ENCODE data around the gene SACM1L.

The SACM1L gene

DNA sequence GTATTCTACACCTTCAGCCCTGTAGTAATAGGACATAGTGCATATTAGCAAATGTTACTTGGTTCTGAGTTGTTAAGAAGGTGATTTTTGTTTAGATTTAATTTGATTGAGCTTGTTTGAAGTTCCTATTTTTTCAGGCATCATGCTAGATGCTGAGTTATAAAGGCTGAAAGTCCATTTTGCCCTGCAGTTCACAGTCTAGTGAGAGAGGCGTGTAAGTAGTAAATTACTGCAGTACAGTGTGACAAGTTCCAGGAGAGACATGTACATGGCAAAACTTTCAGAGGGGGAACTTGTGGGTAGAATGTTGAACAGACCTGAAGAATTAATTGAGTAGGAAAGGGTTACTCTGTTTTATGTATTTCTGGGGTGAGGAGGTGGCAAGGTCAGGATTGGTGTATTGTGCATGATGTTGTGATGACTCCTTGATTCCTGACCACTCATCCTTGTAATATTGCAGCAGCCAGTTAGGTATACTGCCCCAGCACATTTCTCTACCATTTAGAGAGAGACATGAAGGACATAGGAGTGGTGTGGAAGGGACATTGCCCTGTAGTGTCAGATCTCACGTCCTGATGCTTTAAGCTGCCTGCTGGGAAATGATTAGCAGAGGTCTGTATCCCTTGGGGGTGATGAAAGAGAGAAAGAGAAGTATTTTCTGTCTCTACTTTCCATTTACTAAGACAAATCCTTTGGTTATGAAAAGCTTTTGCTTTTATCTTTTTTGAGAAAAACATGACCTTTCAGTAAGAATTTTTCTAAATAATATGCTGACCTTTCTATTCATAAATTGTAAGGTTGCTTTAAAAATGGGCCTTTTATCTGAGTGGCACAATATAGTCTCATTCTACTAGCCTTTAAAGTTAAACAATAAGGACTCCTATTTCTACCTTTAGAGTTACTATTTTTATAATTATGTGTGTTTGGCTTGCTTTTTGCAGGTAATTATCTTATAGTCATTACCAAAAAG, 16.9 kb downstream of the SACM1L start:
- H3K4me1 ChIP-seq (ENCODE audit: control insufficient read depth, insufficient read depth, low read length) = no peaks in the 10 kb centered on the region
- H3K9ac ChIP-seq (ENCODE audit: low read length) = no peak overlapping the region
- H3K36me3 ChIP-seq (ENCODE audit: control insufficient read depth, insufficient read depth, low read length) = peaks cover 10% of the 10 kb centered on the region
- H3K27ac ChIP-seq (ENCODE audit: low read depth, low read length) = no peak overlapping the region
- H3K4me3 ChIP-seq (ENCODE audit: low read length) = no peak overlapping the region
- no peaks in the 10 kb centered on the region for H3K27me3 ChIP-seq (ENCODE audit: control insufficient read depth, insufficient read depth, low read length)

DNA sequence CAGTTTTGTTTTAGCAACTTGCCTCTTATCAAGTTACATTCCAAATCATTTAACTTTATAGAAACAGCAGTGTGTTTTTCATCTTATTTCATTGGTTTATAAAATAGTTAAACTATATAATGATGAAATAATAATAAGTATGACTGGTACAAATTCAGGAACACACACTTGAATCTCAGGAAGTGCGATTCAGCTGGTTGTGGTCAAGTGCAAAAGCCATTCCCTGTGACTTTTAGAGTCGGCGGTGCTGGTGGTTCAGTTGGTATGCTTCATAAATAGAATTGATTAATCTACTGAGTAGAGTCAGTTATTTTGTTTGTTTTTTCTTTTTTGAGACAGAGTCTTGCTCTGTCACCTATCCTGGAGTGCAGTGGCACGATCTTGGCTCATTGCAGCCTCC, 22.7 kb downstream of the SACM1L start:
- H3K4me3 ChIP-seq (ENCODE audit: low read length) = no peak overlapping the region
- H3K4me1 ChIP-seq (ENCODE audit: control insufficient read depth, insufficient read depth, low read length) = no peaks in the 10 kb centered on the region
- no peak overlapping the region for H3K9ac ChIP-seq (ENCODE audit: low read length)
- H3K36me3 ChIP-seq (ENCODE audit: control insufficient read depth, insufficient read depth, low read length) = peaks cover 10% of the 10 kb centered on the region
- no peak overlapping the region for H3K27ac ChIP-seq (ENCODE audit: low read depth, low read length)
- H3K27me3 ChIP-seq (ENCODE audit: control insufficient read depth, insufficient read depth, low read length) = no peaks in the 10 kb centered on the region

DNA sequence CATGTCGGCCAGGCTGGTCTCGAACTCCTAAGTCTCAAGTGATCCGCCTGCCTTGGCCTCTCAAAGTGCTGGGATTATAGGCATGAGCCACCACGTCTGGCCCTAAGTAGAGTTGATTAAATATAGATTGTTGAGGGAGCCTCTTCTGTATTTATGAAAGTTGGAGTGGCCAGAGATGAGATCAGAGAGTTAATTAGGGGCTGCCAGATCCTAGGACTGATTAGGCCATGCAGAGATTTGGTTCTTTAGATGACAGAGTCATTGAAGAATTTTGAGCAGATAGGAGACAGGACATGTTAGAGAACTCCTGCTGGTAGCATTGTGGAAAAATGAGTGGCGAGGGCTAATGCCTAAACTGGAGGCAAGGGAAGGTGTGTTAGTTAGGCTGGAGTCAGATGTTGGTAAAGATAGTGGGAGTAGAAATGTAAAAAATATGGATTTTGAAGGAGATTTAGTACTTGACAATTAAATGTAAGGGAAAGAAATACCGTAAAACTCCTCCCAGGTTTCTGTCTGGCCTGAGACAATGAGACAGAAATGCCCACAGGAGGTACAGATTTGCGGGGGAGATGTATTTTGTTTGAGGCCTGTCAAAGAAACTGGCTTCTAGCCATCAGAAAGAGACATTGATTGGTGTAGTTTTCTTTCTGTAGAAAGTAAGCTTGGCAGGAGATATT, 23.4 kb downstream of the SACM1L start:
- no peaks in the 10 kb centered on the region for H3K4me1 ChIP-seq (ENCODE audit: control insufficient read depth, insufficient read depth, low read length)
- peaks cover 7% of the 10 kb centered on the region for H3K36me3 ChIP-seq (ENCODE audit: control insufficient read depth, insufficient read depth, low read length)
- H3K27me3 ChIP-seq (ENCODE audit: control insufficient read depth, insufficient read depth, low read length) = no peaks in the 10 kb centered on the region
- H3K27ac ChIP-seq (ENCODE audit: low read depth, low read length) = no peak overlapping the region
- no peak overlapping the region for H3K9ac ChIP-seq (ENCODE audit: low read length)
- H3K4me3 ChIP-seq (ENCODE audit: low read length) = no peak overlapping the region

DNA sequence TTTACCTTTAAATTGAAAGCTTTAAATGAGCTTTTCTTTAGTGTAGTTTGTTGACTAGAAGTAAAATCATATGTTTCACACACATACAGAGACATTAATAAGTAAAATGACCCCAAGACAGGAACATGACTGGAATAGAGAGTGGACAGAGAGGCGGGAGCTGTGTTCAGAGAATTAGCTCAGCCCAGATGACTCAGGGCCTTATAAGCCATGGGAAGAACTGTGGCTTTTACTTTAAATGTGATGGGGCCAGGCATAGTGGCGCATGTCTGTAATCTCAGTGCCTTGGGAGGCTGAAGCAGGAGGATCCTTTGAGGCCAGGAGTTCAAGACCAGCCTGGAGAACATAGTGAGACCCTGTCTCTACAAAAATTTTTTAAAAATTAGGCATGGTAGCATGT, 26.7 kb downstream of the SACM1L start:
- Histone ChIP-seq H3K4me1 (ENCODE audit: control insufficient read depth, insufficient read depth, low read length) (no peaks in the 10 kb centered on the region), H3K36me3 (ENCODE audit: control insufficient read depth, insufficient read depth, low read length) (peaks cover 4% of the 10 kb centered on the region), H3K27me3 (ENCODE audit: control insufficient read depth, insufficient read depth, low read length) (no peaks in the 10 kb centered on the region), H3K27ac (ENCODE audit: low read depth, low read length) (no peak overlapping the region), H3K4me3 (ENCODE audit: low read length) (no peak overlapping the region), H3K9ac (ENCODE audit: low read length) (no peak overlapping the region)

DNA sequence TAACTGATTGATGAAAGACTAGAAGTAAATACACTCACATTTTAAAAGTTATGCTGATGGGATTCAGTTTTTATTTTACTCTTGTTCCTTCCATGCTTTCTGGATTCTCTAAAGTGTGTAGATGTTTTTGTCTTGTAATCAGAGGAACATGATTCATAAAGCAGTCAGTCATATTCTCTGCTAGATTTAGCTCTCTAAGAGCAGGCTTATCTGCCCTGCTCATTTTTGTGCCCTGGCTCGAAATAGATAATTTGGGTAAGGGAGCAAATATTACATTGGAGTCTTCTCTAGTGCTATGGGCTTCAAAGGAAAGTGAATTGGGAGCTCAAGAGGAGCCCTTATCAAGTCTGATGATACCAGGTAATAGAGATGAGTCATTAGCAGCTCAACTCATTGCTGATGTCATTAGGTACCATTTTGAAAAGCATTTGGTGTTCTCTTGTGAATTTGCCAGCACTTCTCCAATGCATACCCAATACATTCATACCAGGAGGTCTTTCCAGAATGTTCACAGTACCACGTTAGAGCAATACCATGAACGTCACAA, 27.7 kb downstream of the SACM1L start:
- Histone ChIP-seq H3K4me1 (ENCODE audit: control insufficient read depth, insufficient read depth, low read length) (no peaks in the 10 kb centered on the region), H3K4me3 (ENCODE audit: low read length) (no peak overlapping the region), H3K27ac (ENCODE audit: low read depth, low read length) (no peak overlapping the region), H3K27me3 (ENCODE audit: control insufficient read depth, insufficient read depth, low read length) (no peaks in the 10 kb centered on the region), H3K36me3 (ENCODE audit: control insufficient read depth, insufficient read depth, low read length) (no peaks in the 10 kb centered on the region), H3K9ac (ENCODE audit: low read length) (no peak overlapping the region)

DNA sequence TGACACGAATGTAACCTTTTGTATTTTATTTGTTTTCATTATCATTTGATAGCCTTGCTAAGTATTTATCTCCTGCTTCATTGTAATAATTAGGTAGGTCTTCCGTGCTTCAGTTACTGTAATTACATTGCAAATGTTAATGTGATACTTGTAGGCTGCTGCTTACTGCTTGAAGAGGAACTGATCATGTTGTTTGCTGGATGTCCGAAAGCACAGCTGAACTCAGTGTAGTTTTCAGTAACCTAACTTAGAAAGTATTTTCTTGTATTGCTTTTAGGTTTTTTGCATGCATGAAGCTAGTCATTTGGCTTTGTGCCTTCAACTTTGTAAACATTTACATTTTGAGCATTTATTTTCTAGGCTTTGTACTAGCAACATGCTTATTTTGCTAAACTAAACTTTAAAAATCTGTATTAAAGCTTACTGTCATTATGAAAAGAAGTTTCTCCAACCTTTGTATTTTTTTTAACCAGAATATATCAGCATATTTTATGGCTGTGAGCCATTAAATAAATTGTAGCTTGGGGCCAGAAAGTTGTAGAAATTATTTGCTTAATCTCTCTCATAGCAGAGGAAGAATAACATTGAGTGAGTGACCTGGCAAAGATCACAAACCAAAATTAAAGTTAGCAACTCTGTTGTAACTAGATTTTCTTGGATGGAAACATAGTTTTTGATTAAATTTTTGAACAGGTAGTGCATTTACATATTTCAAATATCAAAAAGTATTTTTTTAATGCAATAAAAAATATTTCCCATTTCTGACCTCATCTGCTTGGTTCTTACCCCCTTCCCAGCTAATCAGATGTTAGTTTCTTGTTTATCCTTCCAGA, 30.7 kb downstream of the SACM1L start:
- no peak overlapping the region for H3K9ac ChIP-seq (ENCODE audit: low read length)
- no peaks in the 10 kb centered on the region for H3K4me1 ChIP-seq (ENCODE audit: control insufficient read depth, insufficient read depth, low read length)
- peaks cover 2% of the 10 kb centered on the region for H3K36me3 ChIP-seq (ENCODE audit: control insufficient read depth, insufficient read depth, low read length)
- no peak overlapping the region for H3K27ac ChIP-seq (ENCODE audit: low read depth, low read length)
- H3K27me3 ChIP-seq (ENCODE audit: control insufficient read depth, insufficient read depth, low read length) = no peaks in the 10 kb centered on the region
- H3K4me3 ChIP-seq (ENCODE audit: low read length) = no peak overlapping the region

DNA sequence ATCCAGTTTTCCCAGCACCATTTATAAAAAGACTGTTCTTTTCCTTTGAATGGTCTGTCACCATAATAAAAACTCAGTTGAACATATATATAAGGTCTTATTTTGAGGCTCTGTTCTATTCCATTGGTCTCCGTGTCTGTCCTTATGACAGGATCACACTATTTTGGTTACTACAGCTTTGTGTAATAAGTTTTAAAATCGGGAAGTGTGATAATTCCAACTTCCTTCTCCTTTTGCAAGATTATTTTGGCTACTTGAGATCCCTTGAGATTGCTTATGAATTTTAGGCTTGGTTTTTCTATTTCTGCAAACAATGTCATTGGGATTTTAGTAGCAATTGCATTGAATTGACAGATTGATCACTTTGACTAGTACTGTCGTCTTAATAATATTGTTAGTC, 35.7 kb downstream of the SACM1L start:
- H3K36me3 ChIP-seq (ENCODE audit: control insufficient read depth, insufficient read depth, low read length) = peaks cover 2% of the 10 kb centered on the region
- no peaks in the 10 kb centered on the region for H3K27me3 ChIP-seq (ENCODE audit: control insufficient read depth, insufficient read depth, low read length)
- H3K4me3 ChIP-seq (ENCODE audit: low read length) = no peak overlapping the region
- no peaks in the 10 kb centered on the region for H3K4me1 ChIP-seq (ENCODE audit: control insufficient read depth, insufficient read depth, low read length)
- no peak overlapping the region for H3K27ac ChIP-seq (ENCODE audit: low read depth, low read length)
- H3K9ac ChIP-seq (ENCODE audit: low read length) = no peak overlapping the region

DNA sequence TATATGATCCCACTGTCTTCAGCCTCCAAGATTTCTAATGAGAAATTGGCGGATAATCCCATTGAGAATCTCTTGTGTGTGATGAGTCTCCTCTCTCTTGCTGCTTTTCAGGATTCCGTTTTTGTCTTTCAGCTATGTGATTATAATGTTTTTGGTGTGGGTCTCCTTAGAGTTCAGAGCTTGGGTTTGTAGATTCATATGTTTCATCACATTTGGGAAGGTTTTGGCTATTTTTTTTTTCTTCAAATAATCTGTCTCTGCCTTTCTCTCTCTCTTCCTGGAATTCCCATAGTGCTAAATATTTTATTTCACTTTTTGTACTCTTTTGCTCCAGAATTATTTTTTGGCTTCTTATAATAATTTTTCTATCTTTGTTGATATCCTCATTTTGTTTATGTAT, 40.4 kb downstream of the SACM1L start:
- no peaks in the 10 kb centered on the region for H3K4me1 ChIP-seq (ENCODE audit: control insufficient read depth, insufficient read depth, low read length)
- no peaks in the 10 kb centered on the region for H3K27me3 ChIP-seq (ENCODE audit: control insufficient read depth, insufficient read depth, low read length)
- peaks cover 12% of the 10 kb centered on the region for H3K36me3 ChIP-seq (ENCODE audit: control insufficient read depth, insufficient read depth, low read length)
- no peak overlapping the region for H3K9ac ChIP-seq (ENCODE audit: low read length)
- H3K27ac ChIP-seq (ENCODE audit: low read depth, low read length) = no peak overlapping the region
- no peak overlapping the region for H3K4me3 ChIP-seq (ENCODE audit: low read length)

DNA sequence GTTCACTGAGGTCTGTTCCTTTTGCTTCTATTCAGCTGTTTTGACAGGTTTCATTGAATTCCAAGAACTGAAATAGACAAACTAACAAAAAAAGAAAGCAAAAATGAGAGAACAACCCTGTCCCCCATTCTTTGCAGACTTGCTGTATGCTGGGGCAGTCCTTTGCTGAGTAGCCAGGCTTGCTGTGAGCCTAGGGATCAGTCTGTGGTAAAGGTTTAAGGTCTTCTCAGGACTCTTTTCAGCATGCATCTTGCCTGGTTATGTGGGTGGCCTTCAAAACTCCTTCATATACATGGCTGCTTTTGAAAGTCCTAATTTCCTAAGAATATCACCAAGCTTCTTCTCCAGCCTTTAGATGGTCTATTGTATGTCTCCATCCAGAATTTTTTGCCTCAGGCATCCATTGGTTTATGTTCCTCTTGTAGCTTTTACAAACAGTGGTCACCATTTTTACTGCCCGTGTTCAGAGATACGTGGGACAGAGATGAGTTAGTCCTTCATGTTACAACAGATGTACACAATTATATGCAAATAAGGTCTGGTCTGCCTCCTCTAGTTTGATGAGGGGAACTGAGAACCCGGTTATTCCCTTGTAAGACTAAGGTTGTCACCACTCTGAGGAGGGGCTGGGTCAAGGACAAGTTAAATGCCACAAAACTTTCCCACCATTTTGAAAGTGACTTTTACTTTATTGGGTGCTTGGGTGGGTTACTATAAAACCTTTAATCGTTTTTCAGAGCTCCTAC, 41.4 kb downstream of the SACM1L start:
- no peaks in the 10 kb centered on the region for H3K4me1 ChIP-seq (ENCODE audit: control insufficient read depth, insufficient read depth, low read length)
- H3K27me3 ChIP-seq (ENCODE audit: control insufficient read depth, insufficient read depth, low read length) = no peaks in the 10 kb centered on the region
- H3K9ac ChIP-seq (ENCODE audit: low read length) = no peak overlapping the region
- H3K4me3 ChIP-seq (ENCODE audit: low read length) = no peak overlapping the region
- H3K36me3 ChIP-seq (ENCODE audit: control insufficient read depth, insufficient read depth, low read length) = peaks cover 12% of the 10 kb centered on the region
- no peak overlapping the region for H3K27ac ChIP-seq (ENCODE audit: low read depth, low read length)

DNA sequence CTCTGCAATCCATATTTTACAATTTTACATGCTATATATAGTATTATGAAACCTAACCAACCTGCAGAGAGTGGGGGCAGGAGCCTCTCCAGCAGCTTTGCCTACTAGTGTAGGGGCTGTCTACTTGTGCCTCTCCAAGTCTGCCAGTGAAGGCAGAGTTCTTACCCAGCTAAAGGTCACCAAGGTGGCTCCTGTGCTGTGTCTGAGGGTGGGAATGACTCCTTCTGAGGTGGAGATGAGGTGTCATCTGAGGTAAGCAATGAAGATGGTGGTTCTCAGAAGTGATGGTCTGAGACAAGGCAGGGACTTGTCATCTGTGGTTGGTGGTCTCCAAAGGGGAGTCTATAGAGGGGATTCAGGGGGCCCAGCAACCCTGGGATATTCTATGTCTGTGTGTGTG, 47.5 kb downstream of the SACM1L start:
- Histone ChIP-seq H3K4me1 (ENCODE audit: control insufficient read depth, insufficient read depth, low read length) (no peaks in the 10 kb centered on the region), H3K4me3 (ENCODE audit: low read length) (no peak overlapping the region), H3K36me3 (ENCODE audit: control insufficient read depth, insufficient read depth, low read length) (peaks cover 29% of the 10 kb centered on the region)

DNA sequence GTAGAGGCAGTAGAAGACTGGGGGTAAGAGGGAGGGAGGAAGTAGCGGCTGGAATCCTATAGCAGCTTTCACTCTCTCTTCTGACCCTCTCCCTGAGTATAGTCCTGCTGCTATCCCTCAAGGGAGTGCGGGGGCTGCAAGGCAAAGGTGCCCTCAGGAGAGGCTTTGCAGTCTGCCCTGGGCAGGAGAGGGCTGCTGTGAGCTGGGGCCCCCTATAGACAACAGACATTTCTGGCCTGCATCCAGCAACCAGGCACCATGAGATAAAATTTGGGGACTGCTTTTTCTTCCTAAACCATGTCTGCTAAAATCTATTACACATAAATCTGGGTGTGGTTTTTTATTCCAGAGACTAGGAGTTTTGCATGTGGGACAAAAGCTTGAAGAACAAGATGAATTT, 48.0 kb downstream of the SACM1L start:
- H3K27me3 ChIP-seq (ENCODE audit: control insufficient read depth, insufficient read depth, low read length) = no peaks in the 10 kb centered on the region
- H3K4me3 ChIP-seq (ENCODE audit: low read length) = no peak overlapping the region
- no peaks in the 10 kb centered on the region for H3K4me1 ChIP-seq (ENCODE audit: control insufficient read depth, insufficient read depth, low read length)
- peaks cover 26% of the 10 kb centered on the region for H3K36me3 ChIP-seq (ENCODE audit: control insufficient read depth, insufficient read depth, low read length)
- H3K9ac ChIP-seq (ENCODE audit: low read length) = no peak overlapping the region
- H3K27ac ChIP-seq (ENCODE audit: low read depth, low read length) = no peak overlapping the region

More for the DNA sequence above, 47.5 kb downstream of the SACM1L start:
- Histone ChIP-seq H3K27ac (ENCODE audit: low read depth, low read length) (no peak overlapping the region), H3K9ac (ENCODE audit: low read length) (no peak overlapping the region), H3K27me3 (ENCODE audit: control insufficient read depth, insufficient read depth, low read length) (no peaks in the 10 kb centered on the region)
